ENCODE data around the gene NCSTN.
"Not testable (repeated sequence)": the region's sequence is repeated elsewhere in the genome, so short reads cannot be mapped to it uniquely, and the experiment has no call there.

Gene NCSTN

GRCh38 chr1:160371756-160372155 lies 28.6 kb downstream of the NCSTN start:
- DNase-seq (ENCODE audit: low read depth): no peak

- no peak for DNase-seq (ENCODE audit: low read depth)
Observed at GRCh38 chr1:160373696-160374095, 30.5 kb downstream of the NCSTN start.

- no peak for DNase-seq (ENCODE audit: low read depth)
Observed at GRCh38 chr1:160374306-160375110, 31.3 kb downstream of the NCSTN start.

GRCh38 chr1:160375788-160376524 lies 32.8 kb downstream of the NCSTN start:
- DNase-seq (ENCODE audit: low read depth): no peak

- DNase-seq (ENCODE audit: low read depth): peak; percentile 13
Observed at GRCh38 chr1:160376525-160377131, 33.4 kb downstream of the NCSTN start.

- DNase-seq (ENCODE audit: low read depth): no peak
Observed at GRCh38 chr1:160377585-160378206, 34.5 kb downstream of the NCSTN start.

GRCh38 chr1:160384812-160385211 lies 41.6 kb downstream of the NCSTN start:
- not testable (repeated sequence) for DNase-seq (ENCODE audit: low read depth)

- DNase-seq (ENCODE audit: low read depth): not testable (repeated sequence)
Observed at GRCh38 chr1:160388406-160388805, 45.2 kb downstream of the NCSTN start.

- DNase-seq (ENCODE audit: low read depth): no peak
Observed at GRCh38 chr1:160394673-160395072, 51.5 kb downstream of the NCSTN start.

GRCh38 chr1:160397651-160398050 lies 54.5 kb downstream of the NCSTN start:
- no peak for DNase-seq (ENCODE audit: low read depth)

GRCh38 chr1:160398823-160399222 lies 55.6 kb downstream of the NCSTN start:
- no peak for DNase-seq (ENCODE audit: low read depth)

- no peak for DNase-seq (ENCODE audit: low read depth)
Observed at GRCh38 chr1:160399544-160400222, 56.5 kb downstream of the NCSTN start.

GRCh38 chr1:160400223-160400645 lies 57.1 kb downstream of the NCSTN start, which contains the start of gene VANGL2:
VANGL2 (plus strand) TSS chr1:160400564; CDS start chr1:160415838, 15,274 bp downstream.
- peak; percentile 19 for DNase-seq (ENCODE audit: low read depth)

- no peak for DNase-seq (ENCODE audit: low read depth)
Observed at GRCh38 chr1:160400646-160401486, 57.7 kb downstream of the NCSTN start.

- no peak for DNase-seq (ENCODE audit: low read depth)
Observed at GRCh38 chr1:160401487-160401805, 58.3 kb downstream of the NCSTN start.

- no peak for DNase-seq (ENCODE audit: low read depth)
Observed at GRCh38 chr1:160402001-160402795, 59.0 kb downstream of the NCSTN start.

GRCh38 chr1:160403244-160403643 lies 60.1 kb downstream of the NCSTN start:
- DNase-seq (ENCODE audit: low read depth): no peak

GRCh38 chr1:160404094-160404493 lies 60.9 kb downstream of the NCSTN start:
- no peak for DNase-seq (ENCODE audit: low read depth)

- DNase-seq (ENCODE audit: low read depth): no peak
Observed at GRCh38 chr1:160405331-160405877, 62.2 kb downstream of the NCSTN start.

Measured in activated T-cell treated with anti-CD3 and anti-CD28 coated beads for 24 hours (primary cell).